ENCODE measurements around the gene FOXP1. TPM values are rescaled to one million over a fixed set of nuclear protein-coding genes. Genes with fewer than 3 reads are reported as not detected.
A peak's percentile ranks its signal among the peaks of the same experiment; 100 is the strongest.

The FOXP1 gene
- total and polyA plus RNA-seq, 2 donors (not counting 1 experiment from before 2014, with no cell fraction given), result 91.1 to 508 TPM

DNA sequence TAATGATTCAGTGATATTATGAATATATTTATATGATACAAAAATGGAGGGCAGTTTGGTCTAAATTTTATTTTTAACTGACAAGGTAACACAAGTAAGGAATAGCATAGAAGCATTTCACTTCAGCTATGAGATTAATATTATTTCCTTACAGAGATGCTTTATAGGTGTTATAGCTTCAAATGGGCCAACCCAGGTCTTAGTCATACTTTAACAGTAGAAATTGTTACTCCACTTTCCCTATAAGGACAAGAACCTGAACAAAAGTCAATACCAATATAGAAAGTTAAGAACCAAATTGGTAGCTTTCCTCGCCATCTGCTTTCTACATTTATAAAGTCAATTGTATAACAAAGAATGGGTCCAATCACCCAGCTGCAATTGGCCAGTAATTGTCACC, 570.6 kb downstream of the FOXP1 start:
- TF ChIP-seq EZH2 (IDR thresholded peaks at IDR 0.05; ENCODE audit: borderline replicate concordance, insufficient read depth, low read depth, low read length, poor library complexity, severe bottlenecking), result no peak
- no peak for TF ChIP-seq CTCF (IDR thresholded peaks at IDR 0.05)
- Mint-ChIP-seq H3K27me3 (no peaks in the 10 kb centered on the region), H3K4me3 (no peak overlapping the region), H3K4me1 (peaks cover 61% of the 10 kb centered on the region), H3K9me3 (ENCODE audit: insufficient read depth) (no peaks in the 10 kb centered on the region), H3K27ac (peak overlapping the region; percentile 68)
- H3K9ac ChIP-seq (ENCODE audit: low read length), result no peak overlapping the region
- H3K4me3 ChIP-seq (ENCODE audit: control extremely low read depth in 1 of 5, extremely low read depth in 1 of 5, insufficient read depth in 1 of 5, low read depth in 2 of 5, low read length in 4 of 5), result no peak overlapping the region
- H3K4me2 ChIP-seq (replicated peaks; ENCODE audit: low read depth, low read length, poor library complexity, severe bottlenecking), result peak overlapping the region; percentile 51
- no peaks in the 10 kb centered on the region for H3K27me3 ChIP-seq (replicated peaks in 1 of 4; ENCODE audit: control extremely low read depth in 1 of 4, control insufficient read depth in 3 of 4, insufficient read depth in 4 of 4, low read length in 3 of 4)
- ChIA-PET CTCF (interaction anchor here (0.8 to 2.7 kb wide), 4 partner anchors 10 to 51 kb away, joined by 3 to 11 read pairs (median 7); no protein-coding TSS in a partner anchor), POLR2A (no interaction called here)
- peaks cover 84% of the 10 kb centered on the region for H3K79me2 ChIP-seq (ENCODE audit: control insufficient read depth, insufficient read depth, low read length)
- H3K9me3 ChIP-seq (ENCODE audit: control extremely low read depth in 1 of 3, control insufficient read depth in 2 of 3, insufficient read depth in 1 of 3, low read length in 2 of 3), result no peaks in the 10 kb centered on the region
- peaks cover 50 to 51% of the 10 kb centered on the region in 2 donors for H3K4me1 ChIP-seq (ENCODE audit: control insufficient read depth in 2 of 2, insufficient read depth in 2 of 2, low read length in 2 of 2)
- peaks cover 11 to 29% of the 10 kb centered on the region in 2 experiments for H3K36me3 ChIP-seq (replicated peaks in 1 of 2; ENCODE audit: control extremely low read depth in 1 of 2, control insufficient read depth in 1 of 2, extremely low read depth in 1 of 2, insufficient read depth in 2 of 2, low read length in 1 of 2)
- ATAC-seq (ENCODE audit: low read depth), result no peak
- WGBS (ENCODE audit: insufficient coverage), result no CpG with 5 or more reads among the region's 1 CpG
- H3K27ac ChIP-seq (ENCODE audit: low read length in 2 of 2), result peak overlapping the region in 1 of 2 donors; percentile 98
- H4K20me1 ChIP-seq (ENCODE audit: control insufficient read depth, insufficient read depth, low read length, poor library complexity, severe bottlenecking), result peaks cover 18% of the 10 kb centered on the region
- DNase-seq, result no peak
- no peak overlapping the region for H2AFZ ChIP-seq (ENCODE audit: insufficient read depth, low read depth, low read length, poor library complexity, severe bottlenecking)
- intact Hi-C loops (cut with micrococcal nuclease), result no loop called here

GRCh38 chr3:71011565-71012287, 571.8 kb downstream of the FOXP1 start:
- Mint-ChIP-seq H3K4me1 (peaks cover 65% of the 10 kb centered on the region), H3K27me3 (no peaks in the 10 kb centered on the region), H3K9me3 (ENCODE audit: insufficient read depth) (no peaks in the 10 kb centered on the region), H3K27ac (peak overlapping the region; percentile 95), H3K4me3 (peak overlapping the region; percentile 65)
- H4K20me1 ChIP-seq (ENCODE audit: control insufficient read depth, insufficient read depth, low read length, poor library complexity, severe bottlenecking), result peaks cover 18% of the 10 kb centered on the region
- intact Hi-C loops (cut with micrococcal nuclease), result loop anchor here (1.0 to 2.0 kb wide), 3 partner anchors 20 to 381 kb away; no protein-coding TSS in a partner anchor
- no CpG with 5 or more reads among the region's 6 CpGs for WGBS (ENCODE audit: insufficient coverage)
- H3K79me2 ChIP-seq (ENCODE audit: control insufficient read depth, insufficient read depth, low read length), result peaks cover 85% of the 10 kb centered on the region
- ChIA-PET POLR2A (interaction anchor here (0.7 to 2.7 kb wide), 4 partner anchors 23 to 571 kb away, joined by 3 to 8 read pairs (median 4); no protein-coding TSS in a partner anchor), CTCF (interaction anchor here (0.9 to 2.7 kb wide), 8 partner anchors 11 to 573 kb away, joined by 3 to 11 read pairs (median 4); no protein-coding TSS in a partner anchor)
- H3K9me3 ChIP-seq (ENCODE audit: control extremely low read depth in 1 of 3, control insufficient read depth in 2 of 3, insufficient read depth in 1 of 3, low read length in 2 of 3), result no peaks in the 10 kb centered on the region
- TF ChIP-seq EZH2 (IDR thresholded peaks at IDR 0.05; ENCODE audit: borderline replicate concordance, insufficient read depth, low read depth, low read length, poor library complexity, severe bottlenecking) (no peak), CTCF (IDR thresholded peaks at IDR 0.05) (no peak)
- no peaks in the 10 kb centered on the region for H3K27me3 ChIP-seq (replicated peaks in 1 of 4; ENCODE audit: control extremely low read depth in 1 of 4, control insufficient read depth in 3 of 4, insufficient read depth in 4 of 4, low read length in 3 of 4)
- no peak overlapping the region for H2AFZ ChIP-seq (ENCODE audit: insufficient read depth, low read depth, low read length, poor library complexity, severe bottlenecking)
- peaks cover 50 to 57% of the 10 kb centered on the region in 2 donors for H3K4me1 ChIP-seq (ENCODE audit: control insufficient read depth in 2 of 2, insufficient read depth in 2 of 2, low read length in 2 of 2)
- peaks cover 11 to 34% of the 10 kb centered on the region in 2 experiments for H3K36me3 ChIP-seq (replicated peaks in 1 of 2; ENCODE audit: control extremely low read depth in 1 of 2, control insufficient read depth in 1 of 2, extremely low read depth in 1 of 2, insufficient read depth in 2 of 2, low read length in 1 of 2)
- H3K27ac ChIP-seq (ENCODE audit: low read length in 2 of 2), result peak overlapping the region; percentile 77 to 98
- peak overlapping the region; percentile 16 for H3K9ac ChIP-seq (ENCODE audit: low read length)
- peak overlapping the region in 1 of 5 experiments; percentile 2 for H3K4me3 ChIP-seq (ENCODE audit: control extremely low read depth in 1 of 5, extremely low read depth in 1 of 5, insufficient read depth in 1 of 5, low read depth in 2 of 5, low read length in 4 of 5)
- H3K4me2 ChIP-seq (replicated peaks; ENCODE audit: low read depth, low read length, poor library complexity, severe bottlenecking), result peak overlapping the region; percentile 51
- peak; percentile 72 for DNase-seq
- peak; percentile 52 for ATAC-seq (ENCODE audit: low read depth)

All from B cell (primary cell).